Measurements from ENCODE around the gene SLC1A7. TPM values are rescaled to one million over a fixed set of nuclear protein-coding genes. Genes with fewer than 3 reads are reported as not detected.
"Not testable (repeated sequence)": the region's sequence is repeated elsewhere in the genome, so short reads cannot be mapped to it uniquely, and the experiment has no call there.

Gene SLC1A7
- total RNA-seq, 4 donors from 2014 or later: 0.24 TPM; not detected in 3

DNA sequence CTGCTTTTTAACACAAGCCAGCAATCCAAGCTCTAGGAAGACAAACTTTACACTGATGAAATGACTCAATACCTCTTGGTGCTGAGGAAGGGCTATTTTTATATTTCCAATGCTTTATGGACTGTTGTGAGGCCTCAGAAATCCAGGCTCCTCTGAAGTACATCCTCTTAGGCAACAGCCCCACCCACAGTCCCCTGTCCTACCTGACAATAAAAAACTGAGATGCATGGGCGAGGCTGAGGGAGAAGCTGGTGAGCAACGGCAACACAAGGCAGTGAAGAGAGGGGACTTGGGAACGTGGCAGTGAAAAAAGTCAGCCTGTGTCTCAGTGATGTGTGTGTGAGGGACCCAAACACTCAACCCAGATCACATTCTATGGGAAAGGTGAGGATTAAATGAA, 44.1 kb upstream of the SLC1A7 start:
- Histone ChIP-seq H3K4me3 (no peak overlapping the region), H3K27me3 (no peaks in the 10 kb centered on the region), H3K36me3 (no peaks in the 10 kb centered on the region), H3K27ac (no peak overlapping the region), H3K9me3 (no peaks in the 10 kb centered on the region), H3K4me1 (peaks cover 4 to 15% of the 10 kb centered on the region in 2 donors)
- TF ChIP-seq, protein P1, sequence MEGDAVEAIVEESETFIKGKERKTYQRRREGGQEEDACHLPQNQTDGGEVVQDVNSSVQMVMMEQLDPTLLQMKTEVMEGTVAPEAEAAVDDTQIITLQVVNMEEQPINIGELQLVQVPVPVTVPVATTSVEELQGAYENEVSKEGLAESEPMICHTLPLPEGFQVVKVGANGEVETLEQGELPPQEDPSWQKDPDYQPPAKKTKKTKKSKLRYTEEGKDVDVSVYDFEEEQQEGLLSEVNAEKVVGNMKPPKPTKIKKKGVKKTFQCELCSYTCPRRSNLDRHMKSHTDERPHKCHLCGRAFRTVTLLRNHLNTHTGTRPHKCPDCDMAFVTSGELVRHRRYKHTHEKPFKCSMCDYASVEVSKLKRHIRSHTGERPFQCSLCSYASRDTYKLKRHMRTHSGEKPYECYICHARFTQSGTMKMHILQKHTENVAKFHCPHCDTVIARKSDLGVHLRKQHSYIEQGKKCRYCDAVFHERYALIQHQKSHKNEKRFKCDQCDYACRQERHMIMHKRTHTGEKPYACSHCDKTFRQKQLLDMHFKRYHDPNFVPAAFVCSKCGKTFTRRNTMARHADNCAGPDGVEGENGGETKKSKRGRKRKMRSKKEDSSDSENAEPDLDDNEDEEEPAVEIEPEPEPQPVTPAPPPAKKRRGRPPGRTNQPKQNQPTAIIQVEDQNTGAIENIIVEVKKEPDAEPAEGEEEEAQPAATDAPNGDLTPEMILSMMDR (IDR thresholded peaks at IDR 0.05): no peak
- no peak for TF ChIP-seq POLR2A (IDR thresholded peaks at IDR 0.05)
- no peak for DNase-seq
- intact Hi-C loops (cut with DNase I; ENCODE audit: low total_unique reads): loop anchor here (10.0 kb wide), 1 partner anchor 122 kb away; the partner anchor contains the start of gene PODN

DNA sequence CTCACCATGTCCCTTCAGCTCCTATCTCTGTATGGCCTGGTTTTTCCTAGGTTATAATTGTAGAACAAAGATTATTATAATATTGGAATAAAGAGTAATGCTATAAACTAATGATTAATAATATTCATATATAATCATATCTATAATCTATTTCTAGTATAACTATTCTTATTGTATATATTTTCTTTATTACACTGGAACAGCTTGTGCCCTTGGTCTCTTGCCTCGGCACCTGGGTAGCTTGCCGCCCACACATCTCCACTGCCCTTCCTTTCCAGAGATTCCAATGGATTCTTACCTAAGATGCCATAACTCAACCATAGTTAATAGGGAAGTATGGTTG, 43.5 kb upstream of the SLC1A7 start:
- intact Hi-C loops (cut with DNase I; ENCODE audit: low total_unique reads): loop anchor here (10.0 kb wide), 1 partner anchor 121 kb away; the partner anchor contains the start of gene PODN
- peaks cover 4 to 16% of the 10 kb centered on the region in 2 donors for H3K4me1 ChIP-seq
- H3K27ac ChIP-seq, DNase-seq, H3K4me3 ChIP-seq, H3K36me3 ChIP-seq, H3K27me3 ChIP-seq, H3K9me3 ChIP-seq: not testable (repeated sequence)

DNA sequence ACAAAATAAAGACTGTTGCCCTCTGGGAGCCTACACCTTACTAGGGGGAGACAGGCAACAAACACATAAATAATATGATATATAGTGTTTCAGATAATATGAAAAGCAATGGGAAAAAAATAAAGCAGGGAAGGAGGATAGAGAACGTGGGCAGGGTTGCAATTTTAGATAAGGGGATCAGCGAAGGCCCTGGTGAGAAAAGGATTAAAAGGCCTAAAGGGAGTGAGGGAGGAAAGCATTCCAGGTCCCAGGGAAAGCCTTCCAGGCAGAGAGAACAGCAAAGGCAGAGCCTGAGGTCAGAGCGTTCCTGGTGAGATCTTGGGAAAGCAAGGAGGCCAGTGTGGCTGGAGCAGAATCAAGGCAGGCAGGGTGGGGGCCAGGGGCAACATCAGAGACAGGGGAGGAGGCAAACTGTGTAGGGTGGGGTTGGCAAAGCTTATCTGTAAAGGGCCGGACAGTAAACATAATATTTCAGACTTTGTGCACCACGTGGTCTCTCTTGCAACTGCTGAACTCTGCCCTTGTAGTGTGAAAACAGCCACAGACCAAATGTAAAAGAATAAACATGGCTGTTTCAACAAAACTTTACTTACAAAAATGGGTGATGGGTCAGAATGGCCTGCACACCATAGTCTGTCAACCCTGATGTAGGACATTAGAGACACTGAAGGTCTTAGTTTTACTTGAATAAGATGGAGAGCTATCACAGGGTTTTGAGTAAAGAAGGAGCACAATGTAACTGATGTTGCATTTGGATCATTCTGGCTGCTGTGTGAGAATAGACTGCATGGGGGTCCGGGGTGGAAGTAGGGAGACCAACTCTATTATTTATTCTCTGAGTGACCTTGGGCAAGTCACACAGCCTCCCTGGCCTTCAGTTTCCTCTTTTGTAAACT, 40.9 kb upstream of the SLC1A7 start:
- TF ChIP-seq POLR2A (IDR thresholded peaks at IDR 0.05): no peak
- TF ChIP-seq, protein P1 (IDR thresholded peaks at IDR 0.05): no peak
- Histone ChIP-seq H3K27ac (peak overlapping the region; percentile 85 to 88), H3K4me3 (no peak overlapping the region), H3K9me3 (no peaks in the 10 kb centered on the region), H3K36me3 (no peaks in the 10 kb centered on the region), H3K4me1 (peaks cover 4 to 16% of the 10 kb centered on the region in 2 donors), H3K27me3 (no peaks in the 10 kb centered on the region)
- peak; percentile 72 to 73 for DNase-seq
- intact Hi-C loops (cut with DNase I; ENCODE audit: low total_unique reads): loop anchor here (10.0 kb wide), 1 partner anchor 119 kb away; the partner anchor contains the start of gene PODN

DNA sequence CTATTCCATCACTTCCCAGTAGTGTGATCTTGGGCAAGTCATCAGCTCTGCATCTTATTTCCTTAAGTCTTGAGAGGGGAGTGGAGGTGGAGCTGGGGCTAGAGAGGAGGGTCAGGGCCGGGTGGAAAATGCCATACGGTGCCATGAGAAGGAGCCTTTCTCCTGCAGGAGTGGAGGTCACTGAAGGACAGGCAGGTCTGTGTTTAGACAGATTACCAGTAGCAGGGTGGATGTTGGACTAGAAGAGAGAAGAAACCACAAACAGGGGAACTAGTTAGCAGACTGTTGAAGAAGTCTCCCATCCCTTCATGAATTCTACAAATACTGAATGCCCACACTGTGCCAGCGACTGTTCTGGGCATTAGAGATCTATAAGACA, 40.3 kb upstream of the SLC1A7 start:
- Histone ChIP-seq H3K9me3 (no peaks in the 10 kb centered on the region), H3K4me1 (peaks cover 4 to 16% of the 10 kb centered on the region in 2 donors), H3K27ac (peak overlapping the region; percentile 85 to 88), H3K27me3 (no peaks in the 10 kb centered on the region), H3K36me3 (no peaks in the 10 kb centered on the region), H3K4me3 (no peak overlapping the region)
- intact Hi-C loops (cut with DNase I; ENCODE audit: low total_unique reads): loop anchor here (10.0 kb wide), 1 partner anchor 118 kb away; the partner anchor contains the start of gene PODN
- TF ChIP-seq POLR2A (IDR thresholded peaks at IDR 0.05): no peak
- no peak for DNase-seq

DNA sequence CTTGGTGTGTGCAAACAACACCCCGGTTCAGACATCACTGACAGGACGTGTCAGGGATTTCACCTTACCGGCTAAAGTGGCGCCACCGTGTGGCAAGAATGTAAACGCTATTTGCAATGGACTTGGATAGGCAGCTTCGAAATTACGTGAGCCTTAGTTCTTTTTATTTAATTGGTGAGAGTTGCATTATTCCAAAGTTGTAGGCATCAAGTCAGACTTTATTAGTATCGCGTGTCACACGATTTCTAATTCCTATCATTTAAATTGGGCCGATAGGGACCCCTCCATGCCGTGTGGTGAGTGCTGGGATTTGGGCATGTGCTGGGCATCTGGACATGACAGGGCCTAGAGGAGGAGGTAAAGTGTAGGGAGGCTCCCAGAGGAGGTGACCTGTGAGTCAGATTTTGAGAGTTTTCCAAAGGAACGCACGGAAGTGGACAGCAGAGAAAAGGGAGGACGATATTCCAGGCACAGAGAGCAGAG, 39.7 kb upstream of the SLC1A7 start:
- TF ChIP-seq, protein P1 (IDR thresholded peaks at IDR 0.05): peak; percentile 79 to 87 (median 85)
- no peak for TF ChIP-seq POLR2A (IDR thresholded peaks at IDR 0.05)
- H3K4me1 ChIP-seq: peaks cover 4 to 16% of the 10 kb centered on the region in 2 donors
- no peaks in the 10 kb centered on the region for H3K27me3 ChIP-seq
- H3K4me3 ChIP-seq: no peak overlapping the region
- intact Hi-C loops (cut with DNase I; ENCODE audit: low total_unique reads): loop anchor here (10.0 kb wide), 1 partner anchor 117 kb away; the partner anchor contains the start of gene PODN
- H3K9me3 ChIP-seq: no peaks in the 10 kb centered on the region
- DNase-seq: peak; percentile 91 to 92
- H3K36me3 ChIP-seq: no peaks in the 10 kb centered on the region
- H3K27ac ChIP-seq: peak overlapping the region; percentile 85 to 88

DNA sequence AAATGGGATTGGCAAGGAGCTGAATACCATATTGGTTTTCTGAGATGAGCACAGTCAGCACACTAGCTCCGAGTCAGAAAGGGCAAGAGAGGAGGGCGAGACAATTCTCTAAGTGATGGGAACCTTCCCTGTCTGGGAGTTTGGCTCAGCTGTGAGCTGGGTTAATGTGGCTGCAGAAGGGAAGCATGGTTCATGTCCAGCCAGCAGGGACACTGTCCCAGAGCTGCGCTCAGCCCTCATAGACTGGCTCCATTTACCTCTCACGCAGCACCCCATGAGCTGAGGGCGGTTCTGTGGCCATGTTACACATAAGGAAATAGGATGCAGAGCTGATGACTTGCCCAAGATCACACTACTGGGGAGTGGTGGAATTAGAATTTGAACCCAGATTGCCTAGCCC, 38.5 kb upstream of the SLC1A7 start:
- Histone ChIP-seq H3K4me3 (no peak overlapping the region), H3K4me1 (peaks cover 4 to 16% of the 10 kb centered on the region in 2 donors), H3K9me3 (no peaks in the 10 kb centered on the region), H3K36me3 (no peaks in the 10 kb centered on the region), H3K27me3 (no peaks in the 10 kb centered on the region), H3K27ac (peak overlapping the region in 1 of 2 donors; percentile 85)
- intact Hi-C loops (cut with DNase I; ENCODE audit: low total_unique reads): loop anchor here (10.0 kb wide), 1 partner anchor 116 kb away; the partner anchor contains the start of gene PODN
- TF ChIP-seq POLR2A (IDR thresholded peaks at IDR 0.05): no peak
- TF ChIP-seq, protein P1 (IDR thresholded peaks at IDR 0.05): no peak
- DNase-seq: no peak

Measured in uterus (tissue), 4 donors.